Measurements from ENCODE around the gene RABEP1. TPM values are rescaled to one million over a fixed set of nuclear protein-coding genes. Genes with fewer than 3 reads are reported as not detected.

Gene RABEP1
- total RNA-seq, 2 experiments from 2014 or later, result 39.2 to 42.0 TPM

- ATAC-seq (ENCODE audit: low read depth) (no peak), DNase-seq (no peak)
- Mint-ChIP-seq H3K27me3 (no peaks in the 10 kb centered on the region), H3K4me3 (no peak overlapping the region), H3K9me3 (no peaks in the 10 kb centered on the region), H3K4me1 (peaks cover 22% of the 10 kb centered on the region), H3K27ac (no peak overlapping the region), H3K36me3 (peaks cover 15% of the 10 kb centered on the region)
- POLR2A ChIA-PET, result interaction anchor here (0.7 kb wide), 2 partner anchors 95 to 446 kb away, joined by 5 to 6 read pairs; no protein-coding TSS in a partner anchor
These were observed 4.8 kb downstream of the RABEP1 start for GRCh38 chr17:5286846-5287245.

- Mint-ChIP-seq H3K27ac (no peak overlapping the region), H3K4me3 (no peak overlapping the region), H3K27me3 (no peaks in the 10 kb centered on the region), H3K9me3 (no peaks in the 10 kb centered on the region), H3K4me1 (peaks cover 10% of the 10 kb centered on the region), H3K36me3 (peaks cover 9% of the 10 kb centered on the region)
- POLR2A ChIA-PET, result no interaction called here
- ATAC-seq (ENCODE audit: low read depth) (no peak), DNase-seq (no peak)
These were observed 9.7 kb downstream of the RABEP1 start for GRCh38 chr17:5291683-5292350.

- Mint-ChIP-seq H3K4me1 (peaks cover 6% of the 10 kb centered on the region), H3K36me3 (peaks cover 6% of the 10 kb centered on the region), H3K9me3 (no peaks in the 10 kb centered on the region), H3K27me3 (no peaks in the 10 kb centered on the region), H3K27ac (no peak overlapping the region), H3K4me3 (no peak overlapping the region)
- ATAC-seq (ENCODE audit: low read depth), result no peak
- POLR2A ChIA-PET, result interaction anchor here (0.6 kb wide), 1 partner anchor 17 kb away, joined by 3 read pairs; no protein-coding TSS in a partner anchor
- DNase-seq, result no peak
These were observed 15.2 kb downstream of the RABEP1 start for GRCh38 chr17:5297245-5297644.

GRCh38 chr17:5299383-5299782 lies 17.3 kb downstream of the RABEP1 start:
- Mint-ChIP-seq H3K4me3 (no peak overlapping the region), H3K27me3 (no peaks in the 10 kb centered on the region), H3K27ac (no peak overlapping the region), H3K4me1 (peaks cover 6% of the 10 kb centered on the region), H3K9me3 (no peaks in the 10 kb centered on the region), H3K36me3 (peaks cover 10% of the 10 kb centered on the region)
- no peak for ATAC-seq (ENCODE audit: low read depth)
- POLR2A ChIA-PET, result interaction anchor here (0.7 kb wide), 1 partner anchor 41 kb away, joined by 3 read pairs; no protein-coding TSS in a partner anchor
- no peak for DNase-seq

- POLR2A ChIA-PET, result no interaction called here
- ATAC-seq (ENCODE audit: low read depth) (no peak), DNase-seq (no peak)
- peaks cover 16% of the 10 kb centered on the region for H3K36me3 Mint-ChIP-seq
- no peak overlapping the region for H3K4me3 Mint-ChIP-seq
- no peaks in the 10 kb centered on the region for H3K27me3 Mint-ChIP-seq
- no peaks in the 10 kb centered on the region for H3K9me3 Mint-ChIP-seq
- H3K27ac Mint-ChIP-seq, result no peak overlapping the region
- peaks cover 12% of the 10 kb centered on the region for H3K4me1 Mint-ChIP-seq
These were observed 22.6 kb downstream of the RABEP1 start for GRCh38 chr17:5304636-5305035.

GRCh38 chr17:5309851-5310250 lies 27.8 kb downstream of the RABEP1 start:
- Mint-ChIP-seq H3K4me3 (no peak overlapping the region), H3K36me3 (peaks cover 22% of the 10 kb centered on the region), H3K4me1 (peaks cover 10% of the 10 kb centered on the region), H3K27me3 (no peaks in the 10 kb centered on the region), H3K27ac (no peak overlapping the region), H3K9me3 (no peaks in the 10 kb centered on the region)
- POLR2A ChIA-PET, result interaction anchor here (0.6 kb wide), 1 partner anchor 109 kb away, joined by 4 read pairs; no protein-coding TSS in a partner anchor
- DNase-seq (no peak), ATAC-seq (ENCODE audit: low read depth) (no peak)

GRCh38 chr17:5325851-5326250 lies 43.8 kb downstream of the RABEP1 start:
- POLR2A ChIA-PET, result no interaction called here
- Mint-ChIP-seq H3K27ac (no peak overlapping the region), H3K36me3 (peaks cover 23% of the 10 kb centered on the region), H3K9me3 (peaks cover 5% of the 10 kb centered on the region), H3K4me3 (no peak overlapping the region), H3K27me3 (no peaks in the 10 kb centered on the region), H3K4me1 (peaks cover 11% of the 10 kb centered on the region)
- DNase-seq (no peak), ATAC-seq (ENCODE audit: low read depth) (no peak)

- DNase-seq (no peak), ATAC-seq (ENCODE audit: low read depth) (no peak)
- Mint-ChIP-seq H3K36me3 (peaks cover 10% of the 10 kb centered on the region), H3K4me1 (peaks cover 12% of the 10 kb centered on the region), H3K27me3 (no peaks in the 10 kb centered on the region), H3K9me3 (no peaks in the 10 kb centered on the region), H3K27ac (peak overlapping the region; percentile 30), H3K4me3 (peak overlapping the region; percentile 10)
- POLR2A ChIA-PET, result no interaction called here
These were observed 47.9 kb downstream of the RABEP1 start for GRCh38 chr17:5329784-5330557.

GRCh38 chr17:5330981-5331380 lies 48.9 kb downstream of the RABEP1 start:
- Mint-ChIP-seq H3K4me3 (no peak overlapping the region), H3K27ac (no peak overlapping the region), H3K4me1 (peaks cover 11% of the 10 kb centered on the region), H3K27me3 (no peaks in the 10 kb centered on the region), H3K9me3 (no peaks in the 10 kb centered on the region), H3K36me3 (peaks cover 13% of the 10 kb centered on the region)
- no peak for DNase-seq
- POLR2A ChIA-PET, result no interaction called here
- ATAC-seq (ENCODE audit: low read depth), result no peak

- Mint-ChIP-seq H3K9me3 (no peaks in the 10 kb centered on the region), H3K4me3 (no peak overlapping the region), H3K36me3 (peaks cover 13% of the 10 kb centered on the region), H3K27ac (no peak overlapping the region), H3K4me1 (peaks cover 11% of the 10 kb centered on the region), H3K27me3 (no peaks in the 10 kb centered on the region)
- DNase-seq, result no peak
- ATAC-seq (ENCODE audit: low read depth), result no peak
- POLR2A ChIA-PET, result no interaction called here
These were observed 49.4 kb downstream of the RABEP1 start for GRCh38 chr17:5331506-5331905.

- Mint-ChIP-seq H3K9me3 (no peaks in the 10 kb centered on the region), H3K4me3 (no peak overlapping the region), H3K27ac (no peak overlapping the region), H3K36me3 (peaks cover 7% of the 10 kb centered on the region), H3K4me1 (no peaks in the 10 kb centered on the region), H3K27me3 (no peaks in the 10 kb centered on the region)
- POLR2A ChIA-PET, result no interaction called here
- DNase-seq, result no peak
- no peak for ATAC-seq (ENCODE audit: low read depth)
These were observed 62.8 kb downstream of the RABEP1 start for GRCh38 chr17:5344914-5345313.

GRCh38 chr17:5352681-5353289 lies 70.7 kb downstream of the RABEP1 start:
- Mint-ChIP-seq H3K27ac (no peak overlapping the region), H3K36me3 (peaks cover 12% of the 10 kb centered on the region), H3K9me3 (no peaks in the 10 kb centered on the region), H3K4me1 (no peaks in the 10 kb centered on the region), H3K4me3 (no peak overlapping the region), H3K27me3 (no peaks in the 10 kb centered on the region)
- POLR2A ChIA-PET, result no interaction called here
- ATAC-seq (ENCODE audit: low read depth) (no peak), DNase-seq (no peak)

- no peaks in the 10 kb centered on the region for H3K27me3 Mint-ChIP-seq
- no peak overlapping the region for H3K27ac Mint-ChIP-seq
- peaks cover 11% of the 10 kb centered on the region for H3K36me3 Mint-ChIP-seq
- H3K4me1 Mint-ChIP-seq, result no peaks in the 10 kb centered on the region
- H3K9me3 Mint-ChIP-seq, result no peaks in the 10 kb centered on the region
- DNase-seq (no peak), ATAC-seq (ENCODE audit: low read depth) (no peak)
- H3K4me3 Mint-ChIP-seq, result no peak overlapping the region
- POLR2A ChIA-PET, result no interaction called here
These were observed 72.2 kb downstream of the RABEP1 start for GRCh38 chr17:5354310-5354709.

Data from activated naive CD8-positive, alpha-beta T cell treated with anti-CD3 and anti-CD28 coated beads, Interleukin-2, amount 10 ng/mL, durations not matched to agents 7 days and 5 days (primary cell).